HG03175 (cell line): ENCODE measurements around the gene ELP6.
"Not testable (repeated sequence)": the region's sequence is repeated elsewhere in the genome, so short reads cannot be mapped to it uniquely, and the experiment has no call there.

Experiments
- ATAC-seq: cut with Tn5 transposase; IDR thresholded peaks from one replicate; pipeline ENCODE4 v1.9.1; 2021; ENCODE audit warnings: mild to moderate bottlenecking, moderate library complexity; ENCODE audit not compliant: unreplicated experiment

Gene ELP6

DNA sequence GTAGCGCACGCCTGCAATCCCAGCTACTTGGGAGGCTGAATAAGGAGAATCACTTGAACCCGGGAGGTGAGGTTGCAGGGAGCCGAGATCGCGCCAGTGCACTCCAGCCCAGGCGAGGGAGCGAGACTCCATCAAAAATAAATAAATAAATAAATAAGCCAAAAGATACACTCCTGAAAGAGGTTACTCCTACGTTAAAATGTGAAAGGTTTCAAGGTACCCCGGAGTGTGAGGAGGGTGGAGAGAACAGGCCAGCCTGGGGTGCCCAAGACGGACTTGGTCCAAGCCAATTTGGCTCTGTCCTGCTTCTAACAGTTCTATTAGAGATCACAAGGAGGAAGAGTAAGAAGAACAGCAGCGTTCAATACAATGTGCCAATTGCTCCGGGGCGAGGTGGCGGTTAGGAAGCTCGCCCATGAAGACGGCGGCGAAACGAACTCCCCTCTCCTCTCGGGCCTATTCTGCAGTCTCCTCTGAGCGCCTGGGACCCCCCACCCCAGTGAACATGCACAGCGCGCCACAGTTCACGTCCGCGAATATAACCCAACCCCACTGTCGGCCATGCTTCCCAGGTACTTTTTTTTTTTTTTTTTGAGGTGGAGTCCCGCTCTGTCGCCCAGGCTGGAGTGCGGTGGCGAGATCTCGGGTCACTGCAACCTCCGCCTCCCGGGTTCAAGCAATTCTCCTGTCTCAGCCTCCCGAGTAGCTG lies 942 bp downstream of the ELP6 start:
- ATAC-seq: no peak

DNA sequence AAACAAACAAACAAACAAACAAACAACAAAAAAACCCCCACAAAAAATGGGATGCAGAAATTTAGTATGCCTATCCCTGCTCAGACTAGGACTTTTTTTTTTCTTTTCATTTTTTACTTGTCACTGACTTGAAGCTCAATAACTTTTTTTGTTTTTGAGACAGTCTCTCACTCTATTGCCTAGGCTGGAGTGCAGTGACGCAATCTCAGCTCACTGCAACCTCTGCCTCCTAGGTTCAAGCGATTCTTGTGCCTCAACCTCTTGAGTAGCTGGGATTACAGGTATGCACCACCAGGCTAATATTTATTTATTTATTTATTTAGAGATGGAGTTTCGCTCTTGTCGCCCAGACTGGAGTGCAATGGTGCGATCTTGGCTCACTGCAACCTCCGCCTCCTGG lies 8.2 kb downstream of the ELP6 start:
- not testable (repeated sequence) for ATAC-seq

DNA sequence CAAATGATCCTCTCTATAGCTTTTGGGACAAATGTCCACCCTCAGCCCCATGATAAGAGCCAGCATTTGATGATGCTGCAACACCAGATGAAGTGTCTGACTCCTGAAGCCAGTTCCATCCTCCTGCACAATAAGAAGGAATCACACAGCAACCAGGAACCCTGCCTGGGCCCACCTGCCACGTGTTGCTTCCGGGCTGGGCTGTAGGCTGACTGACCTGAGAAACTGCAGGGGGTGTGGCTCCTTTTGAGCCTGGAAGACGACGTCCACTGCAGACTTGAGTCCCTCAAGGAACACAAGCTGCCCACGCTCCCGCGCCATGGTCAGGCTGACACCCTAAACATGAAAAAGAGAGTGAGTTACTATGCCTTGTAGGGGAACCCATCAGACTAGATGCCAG lies 9.4 kb downstream of the ELP6 start:
- no peak for ATAC-seq

DNA sequence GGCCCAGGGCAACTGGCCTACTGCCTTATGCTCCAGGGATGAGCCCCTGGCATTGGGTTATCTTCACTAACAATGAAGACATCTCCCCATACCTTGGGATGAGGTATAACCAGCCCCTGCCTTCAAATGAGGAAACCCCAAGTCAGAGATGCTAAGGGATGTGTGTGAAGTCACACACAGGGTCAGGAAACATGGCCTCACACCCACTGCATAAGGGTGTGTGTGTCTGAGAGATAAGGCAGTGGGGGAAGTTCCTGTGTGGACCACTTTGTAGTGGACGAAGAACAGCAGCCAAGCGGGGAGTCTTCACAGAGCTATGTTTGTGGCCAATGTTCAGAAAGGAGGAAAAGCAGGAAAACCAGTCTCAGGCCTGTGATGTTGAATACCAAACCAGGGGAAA lies 10.5 kb downstream of the ELP6 start:
- no peak for ATAC-seq

DNA sequence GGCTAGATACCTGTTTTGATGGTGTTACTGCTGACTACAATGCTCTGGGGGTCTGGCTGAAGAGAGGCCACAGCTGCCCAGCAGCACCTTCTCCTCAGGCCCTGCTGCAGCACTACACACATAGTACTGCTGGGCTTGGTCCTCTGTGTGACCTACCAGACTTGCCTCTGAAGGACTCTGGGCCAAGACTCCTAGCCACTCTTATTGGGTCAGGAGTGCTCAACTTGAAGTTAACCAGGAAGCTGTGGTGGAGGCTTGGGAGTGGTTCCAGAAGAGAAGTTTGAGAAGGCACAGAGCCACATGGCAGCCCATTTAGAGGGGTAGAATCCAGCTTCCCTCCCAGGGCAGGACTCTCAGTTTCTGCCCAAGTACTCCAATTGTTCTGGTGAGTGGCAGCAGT lies 16.6 kb downstream of the ELP6 start:
- ATAC-seq: no peak

DNA sequence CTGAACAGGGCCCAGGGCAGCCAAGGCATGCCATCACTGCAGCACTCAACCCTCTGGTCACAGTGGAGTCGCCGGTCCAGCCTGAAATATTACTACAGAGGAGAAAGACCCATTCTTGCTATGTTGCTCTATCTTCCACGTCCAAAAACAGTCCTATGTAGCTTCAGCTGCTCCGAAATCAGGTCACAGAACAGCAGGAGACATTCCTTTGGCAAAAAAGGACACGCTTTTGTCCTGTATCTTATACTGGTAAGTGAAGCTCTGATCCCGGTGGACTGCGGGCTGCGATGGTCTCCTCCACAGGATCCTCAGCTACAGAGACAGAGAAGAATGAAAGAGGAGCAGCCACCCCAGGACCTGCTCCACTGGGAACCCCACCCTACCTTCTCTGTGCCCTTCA lies 17.6 kb downstream of the ELP6 start:
- no peak for ATAC-seq

DNA sequence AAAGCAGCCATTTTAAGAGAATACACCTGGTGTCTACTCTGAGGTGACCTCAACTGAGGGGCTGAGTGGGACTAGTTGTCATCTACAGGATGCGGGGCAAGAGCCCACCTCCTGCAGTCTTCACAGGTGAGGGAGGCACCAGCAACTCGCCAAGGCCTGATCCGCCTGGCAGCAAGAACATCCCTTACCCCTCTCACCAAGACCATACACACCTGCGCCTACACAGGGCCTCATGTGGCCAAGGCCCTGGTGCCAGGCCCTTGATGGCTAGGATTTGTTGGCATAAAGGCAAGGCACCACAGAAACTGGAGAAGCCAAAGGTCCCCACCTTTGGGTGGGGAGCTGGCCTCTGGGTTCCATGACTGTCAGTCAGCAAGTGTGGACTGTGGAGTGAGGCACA lies 18.4 kb downstream of the ELP6 start:
- no peak for ATAC-seq

DNA sequence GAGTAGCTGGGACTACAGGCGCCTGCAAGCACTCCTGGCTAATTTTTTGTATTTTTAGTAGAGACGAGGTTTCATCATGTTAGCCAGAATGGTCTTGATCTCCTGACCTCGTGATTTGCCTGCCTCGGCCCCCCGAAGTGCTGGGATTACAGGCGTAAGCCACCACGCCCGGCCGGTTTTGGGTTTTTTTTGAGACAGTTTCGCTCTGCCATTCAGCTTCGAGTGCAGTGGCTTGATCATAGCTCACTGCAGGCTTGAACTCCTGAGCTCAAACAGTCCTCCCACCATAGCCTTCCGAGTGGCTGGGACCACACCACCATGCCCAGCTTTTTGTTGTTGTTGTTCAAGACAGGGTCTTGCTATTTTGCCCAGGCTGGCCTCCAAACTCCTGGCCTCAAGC lies 21.7 kb downstream of the ELP6 start:
- ATAC-seq: no peak

DNA sequence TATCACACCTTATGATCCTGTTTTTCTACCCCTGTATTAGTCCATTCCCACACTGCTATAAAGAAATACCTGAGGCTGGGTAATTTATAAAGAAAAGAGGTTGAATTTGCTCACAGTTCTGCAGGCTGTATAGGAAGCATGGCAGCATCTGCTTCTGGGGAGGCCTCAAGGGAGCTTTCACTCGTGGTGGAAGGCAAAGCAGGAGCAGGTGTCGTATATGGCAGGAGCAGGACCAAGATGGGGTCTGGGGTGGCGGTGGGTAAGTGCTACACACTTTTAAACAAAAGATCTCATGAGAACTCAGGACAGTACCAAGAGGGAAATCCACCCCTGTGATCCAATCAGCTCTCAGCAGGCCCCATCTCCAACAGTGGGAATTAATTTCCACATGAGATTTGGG lies 22.3 kb downstream of the ELP6 start:
- ATAC-seq: no peak

DNA sequence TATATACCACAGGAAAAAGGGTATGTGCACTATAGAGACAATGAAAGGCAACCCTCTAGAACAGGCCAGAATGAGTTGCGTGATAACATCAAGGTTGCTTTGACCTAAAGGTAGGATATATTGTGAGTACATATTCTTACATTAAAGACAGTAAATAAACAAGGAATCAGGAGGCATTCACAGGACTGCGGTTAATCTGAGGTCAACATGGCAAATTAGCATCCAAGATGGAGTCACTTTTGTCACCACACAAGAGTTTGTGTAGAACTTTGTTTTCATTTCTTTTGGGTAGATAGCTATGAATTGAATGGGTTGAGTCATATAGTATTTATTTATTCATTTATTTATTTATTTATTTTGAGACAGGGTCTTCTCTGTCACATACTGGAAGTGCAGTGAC lies 26.2 kb downstream of the ELP6 start:
- no peak for ATAC-seq

DNA sequence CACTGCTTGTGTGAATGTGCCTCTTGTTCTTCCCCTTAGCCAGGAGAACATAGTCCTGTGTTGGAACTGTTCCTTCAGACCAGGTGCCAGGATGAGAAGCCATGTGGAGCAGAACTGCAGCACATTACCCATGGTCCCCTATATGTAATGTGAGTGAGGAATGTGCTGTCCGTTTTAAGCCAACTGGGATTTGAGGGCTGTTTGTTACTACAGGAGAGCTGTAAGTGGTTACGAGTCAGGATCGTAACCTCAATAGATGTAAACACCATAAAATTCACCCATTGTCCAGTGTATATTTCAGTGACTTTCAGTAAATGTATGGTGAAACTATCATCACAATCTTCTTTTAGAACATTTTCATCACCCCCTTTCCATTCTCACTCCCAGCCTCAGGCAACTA lies 27.7 kb downstream of the ELP6 start:
- no peak for ATAC-seq

DNA sequence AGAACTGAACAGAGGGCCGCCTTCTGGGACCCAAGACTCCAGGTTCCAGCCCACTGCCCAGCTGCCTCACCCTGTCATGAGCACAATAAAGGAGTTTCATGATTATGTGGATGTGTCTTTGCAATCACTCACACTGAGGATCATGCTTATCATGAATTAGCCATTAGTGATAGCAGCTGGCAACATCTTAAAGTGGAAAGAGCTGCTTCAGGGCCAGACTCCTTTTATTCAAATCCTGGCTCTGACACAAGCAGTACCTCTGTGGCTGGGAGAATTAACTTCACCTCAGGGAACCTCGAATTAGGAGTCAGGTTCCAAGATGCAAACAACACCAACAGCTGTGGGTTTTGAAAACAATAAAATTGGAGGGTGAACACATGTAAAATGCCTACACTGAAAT lies 31.1 kb downstream of the ELP6 start:
- no peak for ATAC-seq

DNA sequence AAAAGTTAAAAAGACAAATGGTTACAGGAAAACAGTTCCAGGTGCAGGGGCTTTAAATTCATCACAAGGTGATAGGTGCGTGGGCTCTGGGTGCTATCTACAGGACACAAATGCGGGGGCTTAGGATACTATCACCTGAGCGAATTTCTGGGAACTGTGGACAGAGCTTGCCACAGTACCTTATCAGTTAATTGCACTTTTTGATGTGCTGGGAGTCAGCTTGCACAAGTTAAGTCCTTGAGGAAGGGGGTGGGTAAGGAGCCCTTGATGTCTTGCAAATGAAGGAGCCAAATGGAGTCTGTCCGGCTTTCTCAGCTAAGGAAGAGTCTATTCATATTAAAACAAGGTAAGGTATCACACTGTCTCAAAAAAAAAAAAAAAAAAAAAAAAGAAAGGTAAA lies 31.7 kb downstream of the ELP6 start:
- ATAC-seq: not testable (repeated sequence)

DNA sequence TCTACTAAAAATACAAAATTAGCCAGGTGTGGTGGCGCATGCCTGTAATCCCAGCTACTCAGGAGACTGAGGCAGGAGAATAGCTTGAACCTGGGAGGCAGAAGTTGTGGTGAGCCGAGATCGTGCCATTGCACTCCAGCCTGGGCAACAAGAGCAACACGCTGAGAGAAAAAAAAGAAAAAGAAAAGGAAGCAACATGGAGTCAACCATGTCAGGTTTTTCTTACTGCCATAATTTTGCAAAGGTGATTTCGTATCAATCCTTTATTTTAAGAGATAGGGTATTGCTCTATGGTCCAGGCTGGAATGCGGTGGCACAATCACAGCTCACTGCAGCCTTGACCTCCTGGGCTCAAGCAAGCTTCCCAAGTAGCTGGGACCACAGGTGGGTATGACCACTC lies 33.2 kb downstream of the ELP6 start:
- ATAC-seq: not testable (repeated sequence)

DNA sequence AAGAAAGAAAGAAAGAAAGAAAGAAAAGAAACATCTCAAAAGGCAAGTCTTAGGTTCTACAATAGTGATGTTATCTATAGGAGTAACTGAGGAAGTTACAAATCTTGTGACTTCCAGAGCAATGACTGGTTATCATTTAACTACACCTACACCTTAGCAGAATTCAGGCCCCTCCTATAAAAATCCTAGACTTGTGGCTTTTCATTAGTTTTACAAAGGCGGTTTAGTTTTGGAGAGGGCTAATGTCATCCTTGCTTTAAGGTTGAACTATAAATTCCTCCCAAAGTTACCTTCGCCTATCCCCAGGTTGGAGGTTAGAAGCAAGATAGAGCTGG lies 33.7 kb downstream of the ELP6 start:
- no peak for ATAC-seq

DNA sequence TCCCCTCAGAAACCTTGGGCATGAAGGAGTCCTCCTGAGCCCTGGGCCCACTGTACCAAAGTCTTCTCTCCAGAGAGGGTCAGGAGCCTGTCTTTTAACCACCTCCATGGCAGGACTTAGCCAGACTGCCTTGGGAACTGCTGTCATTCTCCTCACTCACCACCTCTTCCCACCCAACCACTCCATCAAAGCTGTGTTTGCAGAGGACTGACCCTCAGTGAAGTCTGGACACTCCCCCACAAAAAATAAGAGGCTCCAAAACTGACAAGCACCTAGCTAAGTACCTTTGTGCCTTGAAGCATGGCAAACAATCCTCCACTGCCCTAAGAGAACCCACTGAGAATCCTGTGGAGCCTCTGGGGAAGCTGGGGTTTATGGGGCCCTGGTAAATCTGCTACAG lies 35.5 kb downstream of the ELP6 start:
- no peak for ATAC-seq

DNA sequence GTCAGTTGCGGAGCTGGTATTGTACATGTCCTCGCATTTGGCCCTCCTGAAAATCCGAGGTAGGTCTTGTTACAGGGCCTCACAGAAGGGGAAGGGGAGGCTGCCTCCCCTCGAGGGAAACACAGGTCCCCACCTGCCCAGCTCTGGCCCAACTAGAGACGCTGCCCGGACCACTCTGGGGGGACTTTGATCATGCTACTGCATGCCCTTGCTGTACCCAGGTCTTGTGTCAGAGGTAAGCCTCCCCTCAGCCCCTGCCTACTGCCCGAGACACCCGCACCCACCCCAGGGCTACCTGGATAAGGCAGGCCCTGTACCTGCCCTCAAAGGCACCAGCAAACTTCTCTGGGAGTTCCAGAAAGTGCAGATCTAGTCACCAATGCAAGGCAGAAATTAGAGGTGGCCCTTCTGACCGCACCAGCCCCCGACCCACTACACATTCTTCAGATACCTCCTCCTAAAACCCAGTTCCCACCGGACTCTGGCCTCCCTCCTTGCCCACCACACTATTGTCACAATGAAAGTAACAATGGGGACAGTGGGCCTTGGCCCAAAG lies 36.8 kb downstream of the ELP6 start:
- ATAC-seq: no peak

DNA sequence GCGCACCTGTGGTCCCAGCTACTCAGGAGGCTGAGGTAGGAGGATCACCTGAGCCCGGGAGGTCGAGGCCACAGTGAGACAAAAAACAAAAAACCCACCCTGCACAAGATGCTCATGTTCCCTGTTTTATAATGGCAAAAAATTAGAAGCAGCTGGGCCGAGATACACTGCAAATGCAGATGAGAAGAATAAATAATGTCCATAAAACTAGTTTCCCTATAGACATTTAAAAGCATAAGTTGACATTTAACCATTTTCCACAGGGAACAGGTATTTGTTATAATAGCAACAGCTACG lies 37.2 kb downstream of the ELP6 start:
- ATAC-seq: peak; percentile 16

DNA sequence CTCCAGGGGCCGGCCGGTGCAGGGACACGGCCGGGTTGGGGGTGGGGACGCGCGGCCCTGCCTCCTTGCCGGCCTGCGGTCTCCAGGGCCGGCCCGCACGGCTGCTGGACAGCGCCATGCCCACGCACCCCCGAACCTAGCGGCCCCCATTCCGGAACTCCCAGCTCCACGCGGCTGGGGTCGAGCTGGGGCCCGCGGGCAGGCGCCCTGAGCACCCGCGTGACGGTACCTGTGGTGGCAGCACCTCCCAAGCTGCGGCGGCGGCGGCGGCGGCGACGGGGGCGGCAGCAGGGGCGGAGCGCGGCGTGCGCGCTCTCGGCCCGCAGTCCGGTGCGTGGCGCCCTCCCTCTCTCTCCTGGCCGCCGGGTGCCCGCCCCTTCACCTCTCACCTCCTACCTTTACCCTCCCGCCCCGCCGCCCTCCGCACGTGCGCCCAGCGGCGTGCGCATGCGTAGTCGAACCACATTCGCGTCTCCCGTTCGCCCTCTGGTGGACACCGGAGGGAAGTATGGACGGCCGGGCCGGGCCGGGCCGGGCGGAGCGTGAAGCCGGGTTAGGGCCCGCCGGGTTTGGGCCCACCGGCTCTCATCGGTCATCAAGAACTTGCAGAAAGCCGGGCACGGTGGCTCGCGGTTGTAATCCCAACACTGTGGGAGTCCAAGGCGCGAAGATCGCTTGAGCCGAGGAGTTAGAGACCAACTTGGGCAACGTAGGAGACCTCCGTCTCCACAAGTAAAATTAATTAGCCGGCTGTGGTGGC lies 37.8 kb downstream of the ELP6 start, which contains the start of gene SCAP:
TSS of gene SCAP (minus strand) at position 372 of the 760 bp plus-strand sequence. CDS start 32,948 bp downstream, outside the sequence.
- peak; percentile 90 for ATAC-seq

DNA sequence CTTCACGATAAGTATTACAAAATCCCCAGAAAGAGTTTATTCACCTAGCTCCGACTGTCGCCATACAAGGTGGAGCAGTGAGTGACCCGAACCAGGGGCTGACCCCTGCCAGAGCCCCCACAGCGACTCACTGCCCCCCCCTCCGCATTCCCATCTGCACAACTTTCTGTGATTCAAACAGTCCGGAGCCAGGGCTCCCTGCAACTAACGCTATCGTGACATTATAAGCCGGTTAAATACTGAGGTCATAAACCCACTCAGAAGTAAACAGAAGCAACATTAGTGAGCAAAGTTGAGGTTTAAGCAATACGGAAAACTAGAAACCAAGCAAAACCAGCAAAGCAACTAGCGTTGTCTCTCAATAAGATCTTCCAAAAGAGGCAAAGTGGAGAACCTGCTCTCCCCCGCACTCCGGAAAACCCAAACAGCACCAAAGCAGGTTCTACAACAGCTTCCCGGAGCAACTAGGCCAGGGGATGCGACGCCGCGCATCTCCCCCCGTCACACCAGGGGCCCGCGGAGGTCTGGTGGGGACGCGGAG lies 38.4 kb downstream of the ELP6 start:
- ATAC-seq: no peak

DNA sequence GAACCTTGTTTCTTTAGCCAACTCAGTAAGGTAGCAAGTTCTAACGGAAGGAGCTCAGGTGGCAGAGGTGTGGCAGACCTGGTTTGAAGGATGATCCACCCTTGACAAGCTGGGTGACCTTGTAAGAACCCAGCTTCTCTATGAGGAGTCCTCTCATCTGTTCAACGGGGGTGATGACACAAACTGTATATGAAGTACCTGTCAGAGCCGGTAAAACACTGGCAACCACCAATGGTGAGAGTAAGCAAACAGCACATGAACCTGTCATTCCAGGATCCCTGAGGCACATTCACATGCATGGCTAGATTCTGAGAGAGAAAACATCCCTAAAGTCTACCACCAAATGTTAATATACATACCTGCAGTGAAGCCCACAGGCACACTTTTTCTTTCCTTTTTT lies 40.1 kb downstream of the ELP6 start:
- ATAC-seq: no peak

DNA sequence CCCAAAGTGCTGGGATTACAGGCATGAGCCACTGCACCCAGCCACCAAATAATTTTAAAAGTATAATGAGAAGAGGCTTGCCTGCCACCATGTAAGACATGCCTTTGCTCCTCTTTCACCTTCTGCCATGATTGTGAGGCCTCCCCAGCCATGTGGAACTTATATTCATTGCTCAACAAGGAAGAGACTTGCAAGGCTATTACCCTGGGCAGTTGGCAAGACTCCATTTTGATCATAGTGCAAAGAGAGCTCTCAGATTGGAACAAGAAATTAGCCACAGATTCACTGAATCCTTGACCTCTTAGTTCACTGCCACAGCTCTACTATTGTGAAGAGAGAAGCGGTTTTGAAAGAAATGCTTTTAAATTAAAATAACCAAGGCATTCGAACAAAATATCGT lies 43.9 kb downstream of the ELP6 start:
- no peak for ATAC-seq
